ENCODE measurements around the gene COL4A6. TPM values are rescaled to one million over a fixed set of nuclear protein-coding genes. Genes with fewer than 3 reads are reported as not detected.

Gene COL4A6
- total RNA-seq, 1 experiment from 2014 or later: 0.46 TPM

- Histone ChIP-seq H3K27me3 (no peaks in the 10 kb centered on the region), H3K4me3 (no peak overlapping the region), H3K9me3 (no peaks in the 10 kb centered on the region), H3K36me3 (no peaks in the 10 kb centered on the region)
- no peak for DNase-seq
Measured at GRCh38 chrX:108361316-108361715, 76.9 kb downstream of the COL4A6 start.

DNA sequence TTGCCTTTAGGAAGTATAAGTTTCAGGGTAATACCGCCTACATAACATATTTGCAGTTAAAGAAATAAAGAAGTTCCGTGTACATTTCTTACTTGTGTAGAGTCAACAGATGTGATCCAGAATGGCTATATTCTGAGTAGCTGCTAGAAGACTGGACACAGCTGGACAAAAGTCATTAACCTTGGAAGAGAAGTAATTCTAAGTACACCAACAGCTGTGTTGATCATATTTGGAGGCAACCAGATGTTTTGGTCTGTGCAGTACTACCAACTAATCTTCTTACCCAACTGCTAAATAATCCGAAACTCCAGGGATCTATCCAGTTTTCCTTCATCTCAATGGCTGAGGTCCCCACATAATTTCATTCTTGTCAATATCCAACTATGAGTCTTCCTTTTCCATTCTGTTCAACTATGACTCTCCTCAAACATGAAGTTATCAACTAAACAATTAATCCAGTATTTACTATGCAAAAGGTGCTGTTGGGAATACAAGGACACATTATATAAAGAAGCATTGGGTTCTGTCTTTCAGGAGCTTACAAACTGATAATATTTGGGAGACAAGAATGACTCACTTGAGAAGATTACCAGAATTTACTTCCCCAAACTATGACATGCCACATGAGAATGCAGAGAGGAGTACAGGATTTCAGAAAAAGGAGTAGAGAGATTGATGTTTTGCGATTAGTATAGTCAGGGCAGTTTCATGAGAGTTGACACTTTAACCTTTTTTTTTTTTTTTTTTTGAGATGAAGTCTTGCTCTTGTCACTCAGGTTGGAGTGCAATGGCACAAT lies 78.2 kb downstream of the COL4A6 start:
- no peak overlapping the region for H3K4me3 ChIP-seq
- no peaks in the 10 kb centered on the region for H3K27me3 ChIP-seq
- no peak for DNase-seq
- H3K36me3 ChIP-seq: no peaks in the 10 kb centered on the region
- H3K9me3 ChIP-seq: no peaks in the 10 kb centered on the region

DNA sequence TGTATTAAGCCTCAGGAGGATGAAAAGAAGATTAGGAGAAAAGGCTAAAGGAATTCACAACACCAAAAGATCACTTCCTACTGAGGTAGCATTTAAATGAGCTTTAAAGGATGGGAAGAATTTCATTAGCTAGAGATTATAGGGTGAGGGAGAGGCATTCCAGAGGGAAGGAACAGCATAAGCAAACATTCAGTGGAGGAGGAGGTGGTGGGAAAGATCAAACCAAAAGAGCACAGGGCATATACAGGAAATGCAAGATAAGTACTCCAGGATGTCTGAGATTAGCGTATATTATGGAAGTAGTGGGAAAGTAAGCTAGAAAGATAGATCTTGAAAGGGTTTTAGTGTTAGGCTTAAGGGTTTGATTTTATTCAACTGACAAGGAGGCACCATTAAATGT lies 84.8 kb downstream of the COL4A6 start:
- Histone ChIP-seq H3K27me3 (no peaks in the 10 kb centered on the region), H3K36me3 (no peaks in the 10 kb centered on the region), H3K9me3 (no peaks in the 10 kb centered on the region), H3K4me3 (no peak overlapping the region)
- DNase-seq: no peak

DNA sequence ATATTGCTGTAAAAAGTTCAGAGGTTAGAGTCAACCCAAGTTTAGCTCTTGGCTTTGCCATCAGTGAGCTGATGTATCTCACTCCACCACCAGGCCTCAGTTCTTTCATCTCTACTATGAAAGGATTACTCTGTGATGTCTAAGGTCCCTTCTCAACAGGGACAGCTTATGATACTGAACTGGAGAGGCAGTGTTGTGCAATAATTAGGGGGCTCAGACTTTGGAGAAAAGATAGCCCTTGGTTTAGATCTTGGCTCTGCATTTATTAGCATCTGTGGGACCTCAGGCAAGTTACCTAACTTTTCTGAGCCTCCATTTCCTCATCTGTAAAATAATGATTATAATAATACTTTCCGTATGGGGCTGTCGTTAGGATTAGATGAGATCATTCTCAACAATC lies 89.0 kb downstream of the COL4A6 start:
- Histone ChIP-seq H3K9me3 (no peaks in the 10 kb centered on the region), H3K36me3 (no peaks in the 10 kb centered on the region), H3K27me3 (no peaks in the 10 kb centered on the region), H3K4me3 (no peak overlapping the region)
- DNase-seq: no peak

DNA sequence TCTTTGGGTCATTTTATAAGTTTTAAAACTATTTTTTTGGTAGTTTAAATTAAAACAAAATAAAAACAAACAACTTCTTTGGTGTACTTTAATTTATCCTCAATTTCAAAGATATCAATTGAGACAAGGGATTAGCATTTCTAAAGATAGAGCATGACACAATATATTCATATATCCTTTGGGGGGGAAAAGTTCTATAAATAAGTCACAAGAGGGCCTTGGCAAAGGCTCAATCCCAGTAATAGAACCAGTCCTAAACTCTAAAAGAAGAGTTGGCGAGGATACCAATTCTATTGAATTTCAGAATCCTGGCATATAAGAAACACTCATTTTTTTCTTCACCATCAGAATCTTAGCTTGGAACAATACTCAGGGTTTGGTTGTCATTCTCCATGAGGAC lies 89.7 kb downstream of the COL4A6 start:
- H3K9me3 ChIP-seq: no peaks in the 10 kb centered on the region
- H3K4me3 ChIP-seq: no peak overlapping the region
- no peak for DNase-seq
- no peaks in the 10 kb centered on the region for H3K36me3 ChIP-seq
- H3K27me3 ChIP-seq: no peaks in the 10 kb centered on the region

DNA sequence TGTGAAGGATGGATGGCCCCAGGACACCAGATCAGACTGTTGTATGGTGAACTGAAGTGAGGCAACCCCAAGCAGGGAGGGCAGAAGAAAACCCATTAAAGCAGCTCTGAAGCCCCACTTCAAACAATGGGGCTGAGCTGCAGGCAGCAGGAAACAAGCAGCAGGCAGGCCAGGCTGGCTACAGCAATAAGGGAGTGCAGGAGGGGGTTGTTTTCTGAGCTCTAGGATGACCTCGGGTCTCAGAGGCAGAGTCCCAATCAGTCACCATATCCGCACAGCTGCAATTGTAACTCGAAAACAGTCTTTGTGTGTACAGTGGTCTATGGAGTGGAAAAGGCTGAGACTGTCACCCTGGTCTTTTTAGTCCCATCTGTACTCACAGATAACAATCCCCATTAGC lies 90.4 kb downstream of the COL4A6 start:
- Histone ChIP-seq H3K36me3 (no peaks in the 10 kb centered on the region), H3K4me3 (no peak overlapping the region), H3K9me3 (no peaks in the 10 kb centered on the region), H3K27me3 (no peaks in the 10 kb centered on the region)
- DNase-seq: no peak

DNA sequence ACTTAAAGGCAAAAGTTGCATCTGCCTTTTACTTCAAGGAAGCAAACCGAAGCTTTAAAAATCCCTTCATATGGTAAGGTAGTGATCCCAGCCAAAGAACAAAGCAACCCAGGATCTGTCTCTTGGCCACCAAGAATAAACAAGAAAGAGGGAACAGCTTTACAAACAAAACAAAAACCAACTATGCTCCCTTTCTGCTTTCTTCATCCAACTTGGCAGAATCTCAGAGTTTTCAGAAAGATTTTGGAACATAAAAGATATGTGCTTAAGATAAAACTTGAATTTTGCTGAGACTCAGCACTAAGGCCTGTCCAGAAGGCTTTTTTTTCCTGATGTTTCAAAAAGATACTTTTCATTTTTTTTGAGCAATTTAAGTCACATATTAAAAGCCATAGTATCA lies 94.0 kb downstream of the COL4A6 start:
- no peaks in the 10 kb centered on the region for H3K36me3 ChIP-seq
- DNase-seq: no peak

DNA sequence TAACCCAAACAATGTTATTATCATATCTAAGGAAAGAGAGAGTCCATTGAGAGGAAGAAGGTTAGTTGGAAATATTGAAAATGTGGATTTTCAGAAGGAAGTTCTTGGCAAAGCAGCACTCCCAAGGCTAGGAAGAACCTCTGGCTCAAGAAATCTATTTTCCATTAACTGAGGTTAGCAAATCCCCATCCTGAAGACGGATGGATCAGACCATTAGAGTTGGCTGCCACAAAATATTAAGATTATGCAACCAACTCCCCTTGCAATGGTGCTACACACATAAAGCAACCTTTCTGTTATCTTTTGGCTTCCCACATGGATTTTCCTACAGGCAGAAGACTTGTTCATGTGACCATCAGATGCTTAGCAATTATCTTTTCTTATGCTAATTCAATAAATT lies 96.3 kb downstream of the COL4A6 start:
- no peaks in the 10 kb centered on the region for H3K9me3 ChIP-seq
- no peak for DNase-seq
- H3K4me3 ChIP-seq: no peak overlapping the region

More for the DNA sequence above, 94.0 kb downstream of the COL4A6 start:
- Histone ChIP-seq H3K4me3 (no peak overlapping the region), H3K27me3 (no peaks in the 10 kb centered on the region), H3K9me3 (no peaks in the 10 kb centered on the region)

GRCh38 chrX:108332281-108332680 lies 105.9 kb downstream of the COL4A6 start:
- Histone ChIP-seq H3K4me3 (no peak overlapping the region), H3K27me3 (no peaks in the 10 kb centered on the region), H3K36me3 (no peaks in the 10 kb centered on the region), H3K9me3 (no peaks in the 10 kb centered on the region)
- DNase-seq: no peak

More for the DNA sequence above, 96.3 kb downstream of the COL4A6 start:
- no peaks in the 10 kb centered on the region for H3K27me3 ChIP-seq
- H3K36me3 ChIP-seq: no peaks in the 10 kb centered on the region

- no peaks in the 10 kb centered on the region for H3K36me3 ChIP-seq
- no peaks in the 10 kb centered on the region for H3K9me3 ChIP-seq
- H3K4me3 ChIP-seq: no peak overlapping the region
- no peak for DNase-seq
- H3K27me3 ChIP-seq: no peaks in the 10 kb centered on the region
Measured at GRCh38 chrX:108331126-108331909, 106.9 kb downstream of the COL4A6 start.

GRCh38 chrX:108323751-108324150 lies 114.5 kb downstream of the COL4A6 start:
- no peaks in the 10 kb centered on the region for H3K36me3 ChIP-seq
- H3K27me3 ChIP-seq: no peaks in the 10 kb centered on the region
- no peak overlapping the region for H3K4me3 ChIP-seq
- no peaks in the 10 kb centered on the region for H3K9me3 ChIP-seq
- no peak for DNase-seq

DNA sequence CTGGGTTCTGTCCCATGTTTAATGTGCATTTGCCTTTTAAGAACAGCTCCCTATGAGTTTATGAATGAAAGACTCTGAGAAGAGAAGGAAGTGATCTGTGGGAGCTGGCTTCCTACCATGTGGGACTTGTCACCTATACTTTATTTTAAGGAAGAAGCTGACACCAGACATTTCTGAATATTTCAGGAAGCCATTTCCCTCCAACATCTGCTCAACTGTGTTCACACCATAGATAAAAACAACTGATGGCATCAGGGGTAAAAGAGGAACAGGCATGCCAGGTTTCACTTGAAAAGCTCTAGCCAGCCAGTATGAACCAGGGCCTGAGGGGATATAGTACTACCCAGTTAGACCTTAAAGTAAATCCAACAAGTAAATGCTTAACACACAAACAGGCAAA lies 116.0 kb downstream of the COL4A6 start:
- H3K9me3 ChIP-seq: no peaks in the 10 kb centered on the region
- H3K4me3 ChIP-seq: no peak overlapping the region
- H3K27me3 ChIP-seq: no peaks in the 10 kb centered on the region
- DNase-seq: no peak
- no peaks in the 10 kb centered on the region for H3K36me3 ChIP-seq

- no peaks in the 10 kb centered on the region for H3K36me3 ChIP-seq
- H3K27me3 ChIP-seq: no peaks in the 10 kb centered on the region
- H3K9me3 ChIP-seq: no peaks in the 10 kb centered on the region
- H3K4me3 ChIP-seq: no peak overlapping the region
- no peak for DNase-seq
Measured at GRCh38 chrX:108316456-108316855, 121.8 kb downstream of the COL4A6 start.

- peak; percentile 21 for DNase-seq
- H3K27me3 ChIP-seq: no peaks in the 10 kb centered on the region
Measured at GRCh38 chrX:108313669-108314068, 124.6 kb downstream of the COL4A6 start.

GRCh38 chrX:108312957-108313356 lies 125.3 kb downstream of the COL4A6 start:
- Histone ChIP-seq H3K9me3 (no peaks in the 10 kb centered on the region), H3K27me3 (no peaks in the 10 kb centered on the region), H3K36me3 (no peaks in the 10 kb centered on the region), H3K4me3 (no peak overlapping the region)
- peak; percentile 71 for DNase-seq

More at GRCh38 chrX:108313669-108314068, 124.6 kb downstream of the COL4A6 start:
- Histone ChIP-seq H3K36me3 (no peaks in the 10 kb centered on the region), H3K4me3 (no peak overlapping the region), H3K9me3 (no peaks in the 10 kb centered on the region)

DNA sequence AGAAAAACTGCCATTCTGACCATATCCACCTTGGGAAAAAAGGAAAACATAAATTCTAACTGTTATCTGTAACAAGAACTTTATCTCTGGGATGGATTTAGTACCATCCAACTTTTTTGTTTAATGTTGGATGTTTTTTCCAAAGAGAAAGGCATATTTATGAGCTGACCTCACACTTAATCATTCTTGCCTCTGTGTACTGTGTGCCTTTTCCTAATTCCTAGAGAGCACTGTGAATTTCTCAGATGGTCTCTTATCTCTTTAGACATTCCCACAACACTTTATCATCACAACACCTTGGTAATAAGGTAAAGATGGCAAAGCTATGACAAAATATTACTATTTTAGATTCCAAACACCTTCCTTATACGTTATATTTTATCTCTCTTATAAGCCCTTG lies 126.2 kb downstream of the COL4A6 start:
- no peak for DNase-seq
- H3K36me3 ChIP-seq: no peaks in the 10 kb centered on the region
- H3K27me3 ChIP-seq: no peaks in the 10 kb centered on the region
- H3K9me3 ChIP-seq: no peaks in the 10 kb centered on the region
- H3K4me3 ChIP-seq: no peak overlapping the region

GRCh38 chrX:108310506-108310905 lies 127.7 kb downstream of the COL4A6 start:
- H3K36me3 ChIP-seq: no peaks in the 10 kb centered on the region
- no peak overlapping the region for H3K4me3 ChIP-seq
- DNase-seq: no peak
- H3K9me3 ChIP-seq: no peaks in the 10 kb centered on the region
- H3K27me3 ChIP-seq: no peaks in the 10 kb centered on the region

GRCh38 chrX:108309144-108309543 lies 129.1 kb downstream of the COL4A6 start:
- DNase-seq: no peak
- H3K27me3 ChIP-seq: no peaks in the 10 kb centered on the region
- no peaks in the 10 kb centered on the region for H3K9me3 ChIP-seq
- H3K36me3 ChIP-seq: no peaks in the 10 kb centered on the region
- no peak overlapping the region for H3K4me3 ChIP-seq
